Stimulated activated CD4-positive, alpha-beta T cell treated with anti-CD3 and anti-CD28 coated beads, TNF-alpha, amount 100 ng/mL, for 24 hours (primary cell): ENCODE measurements around the gene CSMD2.
"Not testable (repeated sequence)": the region's sequence is repeated elsewhere in the genome, so short reads cannot be mapped to it uniquely, and the experiment has no call there.

Experiments used
- DNase-seq, 3 experiments: peaks; one replicate each; pipeline ENCODE4 v3.0.0-alpha.2; 2020; ENCODE audit warnings: low read depth in 3 of 3

The CSMD2 gene

GRCh38 chr1:34055818-34056217, 109.2 kb downstream of the CSMD2 start:
- no peak for DNase-seq

DNA sequence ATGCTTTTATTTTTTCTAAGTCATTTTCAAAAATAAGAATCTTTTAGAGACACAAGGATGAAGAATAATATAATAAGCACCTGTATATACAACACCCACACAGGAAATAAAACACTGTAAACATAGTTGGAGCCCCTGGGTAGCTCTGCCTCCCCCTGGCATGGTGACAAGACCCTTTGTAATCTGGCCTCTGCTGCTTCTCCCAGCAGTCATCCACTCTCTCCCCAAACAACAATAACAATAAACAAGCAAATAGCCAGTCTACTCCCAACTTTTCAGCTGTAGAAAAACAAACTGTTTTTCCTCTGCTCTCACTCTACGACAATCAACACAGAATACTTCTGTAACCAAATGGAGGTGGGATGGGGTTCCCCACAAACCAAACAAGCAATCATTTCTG, 110.1 kb downstream of the CSMD2 start:
- DNase-seq = no peak

GRCh38 chr1:34053660-34054059, 111.4 kb downstream of the CSMD2 start:
- no peak for DNase-seq

DNA sequence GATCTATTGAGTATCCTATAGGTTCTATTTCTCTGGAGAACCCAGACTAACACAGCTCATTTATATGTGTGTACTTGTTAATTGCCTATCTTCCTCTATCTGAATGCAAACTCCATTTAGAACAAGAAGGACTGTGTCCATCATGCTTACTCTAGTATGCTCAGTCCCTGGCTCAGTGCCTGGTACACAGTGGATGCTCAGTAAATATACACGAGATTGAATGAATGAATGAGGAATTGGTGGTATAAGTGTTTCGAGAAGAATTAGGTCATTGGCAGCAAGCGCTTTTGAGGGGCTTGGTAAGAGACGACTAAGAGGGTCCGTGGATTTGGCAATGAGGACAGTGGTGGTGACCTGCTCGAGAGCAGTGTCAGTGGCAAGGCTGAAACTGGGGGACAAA, 112.5 kb downstream of the CSMD2 start:
- DNase-seq = no peak

DNA sequence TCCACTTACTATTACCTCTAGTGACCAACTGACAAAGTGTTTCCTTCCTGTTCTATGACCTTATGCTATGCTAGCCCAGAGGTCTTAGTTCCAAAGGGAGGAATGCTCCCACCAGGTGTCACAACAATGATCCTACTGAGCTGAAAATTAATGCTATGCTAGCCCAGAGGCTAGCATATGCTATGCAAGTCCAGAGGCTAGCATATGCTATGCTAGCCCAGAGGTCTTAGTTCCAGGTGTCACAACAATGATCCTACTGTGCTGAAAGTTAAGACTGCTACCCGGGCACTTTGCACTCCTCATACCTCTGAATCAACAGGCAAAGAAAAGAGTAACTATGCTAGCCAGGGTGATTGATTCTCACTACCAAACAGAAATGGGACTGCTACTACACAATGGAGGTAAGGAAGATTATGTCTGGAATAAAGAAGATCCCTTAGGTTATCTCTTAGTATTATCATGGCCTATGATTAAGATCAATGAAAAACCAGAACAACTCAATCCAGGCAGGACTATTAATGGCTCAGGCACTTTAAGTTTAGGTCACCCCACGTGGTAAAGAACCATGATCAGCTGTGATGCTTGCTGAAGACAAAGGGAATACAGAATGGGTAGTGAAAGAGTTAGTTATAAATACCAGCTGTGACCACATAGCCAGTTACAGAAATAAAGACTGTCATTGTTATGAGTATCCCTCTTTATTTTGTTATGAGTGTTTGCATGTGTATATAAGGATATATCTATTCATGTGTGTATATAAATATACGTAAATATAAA, 114.1 kb downstream of the CSMD2 start:
- DNase-seq = no peak

- no peak for DNase-seq
Measured at GRCh38 chr1:34049994-34050393, 115.0 kb downstream of the CSMD2 start.

GRCh38 chr1:34049477-34049876, 115.6 kb downstream of the CSMD2 start:
- DNase-seq = no peak

DNA sequence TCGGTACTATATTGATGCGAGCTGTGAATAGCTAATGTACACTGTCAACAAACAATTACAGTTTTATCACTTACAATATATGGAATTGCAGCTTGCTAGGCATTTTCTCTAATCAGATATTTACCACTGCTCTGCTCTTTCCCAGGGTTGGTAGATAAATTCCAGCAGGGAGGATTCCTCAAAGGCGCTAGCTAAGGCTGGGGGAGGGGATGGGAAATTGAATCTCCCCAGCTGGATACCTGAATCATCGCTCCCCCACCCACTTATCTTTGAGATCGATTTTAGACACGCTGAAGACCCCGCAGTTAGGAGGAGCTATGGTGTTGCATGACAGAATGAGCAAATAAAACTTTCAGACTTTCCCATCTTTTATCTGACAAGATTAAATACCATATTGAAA, 127.2 kb downstream of the CSMD2 start:
- DNase-seq = no peak

GRCh38 chr1:34037109-34037508, 127.9 kb downstream of the CSMD2 start:
- DNase-seq = no peak

- DNase-seq = no peak
Measured at GRCh38 chr1:34034036-34034435, 131.0 kb downstream of the CSMD2 start.

- DNase-seq = no peak
Measured at GRCh38 chr1:34029954-34030353, 135.1 kb downstream of the CSMD2 start.

- no peak for DNase-seq
Measured at GRCh38 chr1:34029515-34029914, 135.5 kb downstream of the CSMD2 start.

- DNase-seq = no peak
Measured at GRCh38 chr1:34028381-34029055, 136.5 kb downstream of the CSMD2 start.

DNA sequence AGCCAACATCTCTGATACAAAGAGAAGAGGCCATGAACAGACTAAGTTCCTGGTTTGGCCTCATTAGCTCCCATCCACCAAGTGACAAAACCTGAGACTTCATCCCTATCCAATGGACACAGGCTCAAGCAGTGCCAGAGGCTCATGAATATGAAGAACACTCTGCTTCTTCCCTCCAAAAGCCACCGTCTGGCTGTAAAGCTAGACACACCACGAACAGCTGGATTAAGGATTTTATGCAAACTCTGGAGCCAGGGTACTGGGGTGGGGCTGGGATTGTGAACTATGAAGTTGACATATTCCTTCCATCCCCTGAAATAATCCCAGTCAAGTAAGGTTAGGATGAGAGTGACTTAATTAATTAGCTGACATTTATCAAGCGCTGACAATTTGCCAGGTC, 139.4 kb downstream of the CSMD2 start:
- no peak for DNase-seq

- DNase-seq = no peak
Measured at GRCh38 chr1:34024485-34024884, 140.5 kb downstream of the CSMD2 start.

GRCh38 chr1:34019741-34020552, 145.1 kb downstream of the CSMD2 start:
- no peak for DNase-seq

GRCh38 chr1:34018285-34018684, 146.7 kb downstream of the CSMD2 start:
- no peak for DNase-seq

DNA sequence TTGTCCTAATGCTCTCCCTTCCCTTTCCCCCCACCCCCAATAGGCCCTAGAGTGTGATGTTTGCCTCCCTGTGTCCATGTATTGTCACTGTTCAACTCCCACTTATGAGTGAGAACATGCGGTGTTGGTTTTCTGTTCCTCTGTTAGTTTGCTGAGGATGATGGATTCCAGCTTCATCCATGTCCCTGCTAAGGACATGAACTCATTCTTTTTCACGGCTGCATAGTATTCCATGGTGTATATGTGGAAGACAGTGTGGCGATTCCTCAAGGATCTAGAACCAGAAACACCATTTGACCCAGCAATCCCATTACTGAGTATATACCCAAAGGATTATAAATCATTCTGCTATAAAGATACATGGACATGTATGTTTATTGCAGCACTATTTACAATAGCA, 148.7 kb downstream of the CSMD2 start:
- DNase-seq = not testable (repeated sequence)

- peak in 1 of 3 experiments; percentile 4 for DNase-seq
Measured at GRCh38 chr1:34013958-34014737, 150.9 kb downstream of the CSMD2 start.

GRCh38 chr1:34013136-34013535, 151.9 kb downstream of the CSMD2 start:
- no peak for DNase-seq

DNA sequence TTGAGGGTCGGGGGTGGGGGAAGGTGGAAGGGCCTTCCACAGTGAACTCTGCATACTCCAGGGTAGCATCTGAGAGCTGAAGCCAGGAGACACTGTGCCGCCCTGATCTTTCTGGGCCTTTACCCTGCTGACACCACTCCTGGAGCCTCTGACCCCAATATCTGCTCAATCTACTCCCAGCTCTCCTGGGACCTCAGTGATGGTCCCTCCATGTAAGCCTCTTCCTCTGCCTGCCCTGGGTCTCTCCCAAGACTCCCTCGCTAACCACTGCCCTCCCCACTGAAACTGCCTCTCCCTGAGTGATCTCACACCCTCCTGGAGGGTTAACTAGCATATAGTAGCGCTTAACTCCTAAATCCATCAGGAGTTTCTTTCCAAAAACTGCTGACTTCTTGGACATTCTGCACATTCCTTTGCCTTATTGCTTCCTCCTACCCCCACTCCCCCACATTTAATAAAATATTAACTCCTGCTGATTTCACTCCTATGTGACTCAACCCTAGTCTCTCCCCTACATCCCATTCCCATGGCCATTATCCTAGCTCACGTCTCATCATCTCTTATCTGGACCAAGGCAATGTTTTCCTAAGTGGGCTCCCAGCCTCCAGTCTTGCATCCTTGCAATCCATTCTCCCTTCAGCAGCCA, 155.6 kb downstream of the CSMD2 start:
- DNase-seq = no peak
